Fibroblast of gingiva (primary cell): ENCODE data around the gene IRF2BPL.

Experiments
- DNase-seq: peaks from one replicate; pipeline ENCODE4 v3.0.0-alpha.2; 2011; ENCODE audit warnings: low read depth

Gene IRF2BPL

DNA sequence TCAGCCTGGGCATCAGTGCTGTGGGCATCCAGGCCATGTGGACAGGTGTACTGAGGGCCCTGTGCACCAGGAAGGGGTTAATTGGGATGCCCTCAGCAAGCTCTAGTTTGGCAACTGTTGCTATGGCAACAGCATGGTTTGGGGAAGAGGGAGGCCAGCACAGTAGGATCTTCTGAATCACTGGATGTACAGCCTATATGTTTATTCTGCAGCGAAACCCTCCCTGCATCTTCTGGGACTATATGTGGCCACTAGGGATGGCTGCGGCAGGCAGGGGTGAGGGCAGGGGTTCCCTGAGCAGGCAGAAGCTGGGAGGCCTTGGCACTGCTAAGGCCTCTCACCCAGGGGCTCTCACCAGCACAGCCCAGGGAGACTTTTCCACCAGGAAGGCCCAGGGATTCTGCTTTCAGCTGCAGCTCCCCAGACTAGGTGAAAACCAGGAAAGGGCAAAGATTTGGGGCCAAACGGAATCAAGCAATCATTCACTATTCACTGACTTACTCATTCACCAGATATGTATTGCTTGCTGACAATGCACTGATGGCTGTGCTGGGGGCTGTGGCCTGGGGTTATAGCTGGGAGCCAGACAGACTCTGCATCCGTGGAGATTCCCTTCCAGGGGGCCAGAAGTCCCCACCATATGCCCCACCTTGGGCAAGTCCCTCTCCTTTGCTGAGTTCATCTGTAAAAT lies 42.8 kb downstream of the IRF2BPL start:
- DNase-seq = no peak

DNA sequence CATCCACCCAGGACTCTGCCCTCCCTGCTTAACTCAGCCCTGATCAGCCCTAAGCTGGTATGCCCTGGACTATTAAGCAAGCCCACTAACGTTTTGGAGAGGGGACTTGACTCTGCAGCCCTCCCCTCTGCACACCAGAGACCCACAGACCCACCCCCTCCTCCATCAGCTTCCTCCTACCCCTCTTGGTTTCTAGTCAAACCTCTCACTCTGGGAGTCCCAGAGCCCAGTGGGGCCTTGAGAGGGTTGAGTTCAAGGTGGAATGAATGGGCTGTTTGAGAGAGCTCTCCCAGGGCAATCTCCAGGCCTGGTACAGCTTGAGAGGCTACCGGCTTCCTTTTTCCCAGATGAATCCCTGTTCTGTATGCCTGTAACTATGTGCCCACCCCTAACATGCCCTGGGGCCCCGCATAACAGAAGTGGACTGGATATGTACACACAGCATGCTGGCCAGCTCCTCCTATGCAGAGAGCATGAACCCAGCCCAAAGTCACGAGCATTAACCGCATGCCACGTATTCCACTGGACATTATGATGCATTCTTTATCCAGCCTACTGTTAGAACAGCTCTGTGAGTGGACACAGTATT lies 43.6 kb downstream of the IRF2BPL start:
- peak; percentile 57 for DNase-seq

DNA sequence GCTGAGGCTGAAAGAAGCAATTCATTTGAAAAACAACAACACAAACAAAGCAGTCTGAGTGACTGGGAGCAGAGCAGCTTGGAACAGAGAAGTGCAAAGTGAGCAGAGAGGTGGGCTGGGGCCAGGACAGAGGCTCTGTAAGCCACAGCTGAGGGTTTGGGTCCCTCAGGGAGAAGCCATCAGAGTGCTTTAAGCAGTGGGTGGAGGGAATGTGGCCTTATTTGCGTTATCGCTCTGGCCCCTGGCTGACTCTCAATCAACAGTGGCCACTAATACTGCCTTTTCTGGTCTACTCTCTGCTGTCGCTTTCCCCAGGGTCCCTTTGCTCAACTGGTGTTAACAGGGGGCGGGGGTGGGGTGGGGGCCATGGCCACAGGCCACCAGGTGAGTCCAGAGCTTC lies 44.2 kb downstream of the IRF2BPL start:
- no peak for DNase-seq

DNA sequence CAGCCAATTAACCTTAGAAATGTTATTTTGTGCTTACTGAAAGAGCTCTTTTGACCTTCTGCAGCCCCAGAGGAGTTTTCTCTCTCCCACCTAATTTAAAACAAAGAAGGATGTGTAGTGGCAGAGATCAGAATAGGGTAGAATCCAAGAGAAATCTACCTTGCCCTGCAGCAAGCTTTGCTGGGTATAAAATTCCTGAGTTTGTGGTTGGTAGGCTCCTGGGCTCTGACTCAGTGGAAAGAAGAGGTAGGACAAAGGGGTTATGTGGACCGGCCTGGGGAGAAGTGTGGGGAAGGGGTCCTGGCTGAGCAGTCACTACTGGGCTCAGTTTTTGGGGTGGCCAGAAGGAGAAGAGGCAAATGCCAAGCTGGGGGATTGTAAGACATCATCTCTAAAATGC lies 46.8 kb downstream of the IRF2BPL start:
- no peak for DNase-seq

DNA sequence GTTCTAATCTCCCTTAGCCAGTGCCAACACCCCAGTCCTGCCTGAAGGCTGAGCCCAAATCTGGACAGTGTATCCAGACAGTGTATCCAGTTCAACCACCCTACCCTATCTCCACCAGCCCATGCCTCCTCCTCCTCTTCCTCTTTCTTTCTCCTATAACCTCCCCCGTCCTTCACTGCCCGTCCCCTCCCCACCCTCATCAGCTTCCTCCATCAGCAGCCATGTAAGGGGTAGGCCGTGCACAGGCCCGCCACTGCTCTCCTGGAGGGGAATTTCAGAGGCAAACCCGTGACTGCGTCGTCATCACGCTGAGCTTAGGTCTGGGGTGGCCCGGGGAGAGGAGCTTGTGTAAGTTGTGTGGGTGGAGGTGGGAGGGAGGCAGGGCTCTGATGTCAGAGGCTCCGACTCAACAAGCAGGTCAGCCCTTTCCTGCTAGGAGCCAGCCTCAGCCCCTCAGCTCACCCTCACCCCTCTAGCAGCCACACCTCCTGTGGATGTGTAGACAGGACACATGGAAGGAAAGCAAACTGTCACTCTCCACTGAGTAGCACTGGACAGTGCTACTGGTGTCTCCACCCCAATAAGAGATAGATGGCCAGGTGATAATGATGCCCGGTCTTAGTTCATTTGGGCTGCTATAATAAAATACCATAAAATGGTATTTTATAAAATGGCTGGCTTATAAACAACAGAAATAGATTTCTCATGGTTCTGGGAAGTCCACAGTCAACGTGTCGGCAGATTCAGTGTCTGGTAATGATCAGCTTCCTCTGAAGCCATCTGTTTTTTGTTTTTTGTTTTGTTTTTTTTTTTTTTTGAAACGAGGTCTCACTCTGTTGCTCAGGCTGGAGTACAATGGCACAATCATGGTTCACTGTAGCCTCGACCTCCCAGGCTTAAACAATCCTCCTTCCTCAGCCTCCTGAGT lies 50.5 kb downstream of the IRF2BPL start:
- DNase-seq = peak; percentile 56

DNA sequence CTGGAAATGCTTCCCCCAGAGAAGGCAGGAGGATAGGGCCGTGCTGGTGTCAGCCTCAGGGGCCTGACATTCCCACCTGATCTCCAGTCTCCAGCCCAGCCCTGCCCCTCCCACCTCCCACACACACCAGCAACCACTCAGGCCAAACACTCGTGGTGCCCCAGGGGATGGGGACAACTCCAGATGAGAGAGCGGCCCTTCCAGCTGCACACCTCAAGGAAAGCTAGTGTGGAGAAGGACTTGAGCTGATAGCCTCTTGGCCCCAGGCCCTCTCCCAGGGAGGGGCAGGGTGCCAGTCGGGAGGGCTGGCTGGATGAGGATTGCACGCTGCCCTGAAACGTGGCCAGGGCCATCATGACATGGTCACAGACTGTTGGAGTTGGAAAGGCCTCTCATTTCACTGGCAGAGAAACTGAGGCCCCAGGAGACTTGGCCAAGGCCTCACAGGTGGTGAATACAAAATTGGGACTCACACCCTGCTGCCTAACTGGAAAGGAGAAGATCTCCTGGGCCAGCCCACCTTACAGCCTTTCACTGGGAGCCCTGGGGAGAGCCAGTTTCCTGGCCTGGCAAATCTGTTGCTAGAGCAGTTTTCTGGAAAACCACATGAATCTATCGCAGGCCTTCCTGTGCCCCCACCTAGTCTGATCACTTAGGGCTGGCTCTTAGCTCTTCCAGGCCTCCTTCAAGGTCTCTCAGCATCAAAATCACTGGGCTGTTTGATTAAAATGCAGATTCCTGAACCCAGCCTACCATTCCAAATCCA lies 52.1 kb downstream of the IRF2BPL start:
- DNase-seq = no peak

DNA sequence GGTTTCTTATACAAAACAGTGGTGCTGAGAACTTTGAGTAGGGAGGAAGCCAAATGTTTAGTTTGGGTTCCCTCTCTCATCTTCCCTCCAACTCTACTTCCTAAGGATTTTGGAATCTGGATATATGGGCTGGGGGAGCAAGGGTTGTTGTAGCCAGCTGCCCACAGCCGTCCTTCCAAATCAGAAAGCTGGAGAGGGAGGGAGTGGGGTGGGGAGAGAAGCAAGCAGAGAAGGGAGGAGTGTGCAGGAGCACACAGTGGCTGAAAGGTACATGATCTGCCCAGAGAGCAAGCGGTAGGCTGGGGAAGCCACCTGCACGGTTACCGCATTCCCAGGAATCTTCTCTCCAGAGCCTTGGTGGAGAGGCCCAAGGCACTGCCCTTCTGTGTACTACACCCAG lies 52.7 kb downstream of the IRF2BPL start:
- no peak for DNase-seq

DNA sequence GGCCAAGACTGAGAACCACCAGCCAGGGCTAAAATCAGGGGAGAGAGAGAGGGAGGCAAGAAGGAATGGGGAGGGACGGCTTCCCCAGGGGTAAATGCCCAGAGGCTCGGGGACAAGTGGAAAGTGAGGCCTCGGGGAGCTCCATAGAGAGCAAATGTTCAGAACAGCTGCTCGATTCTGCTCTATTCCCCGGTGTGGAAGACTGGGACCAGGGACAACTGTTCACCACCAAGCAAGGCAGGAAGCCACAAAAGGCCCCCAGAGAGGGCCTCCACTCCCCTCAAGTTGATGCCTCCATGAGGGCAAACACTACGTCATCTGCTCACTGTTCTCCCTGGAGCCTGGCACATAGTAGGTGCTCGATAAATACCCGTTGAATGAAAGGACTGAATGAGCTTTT lies 53.5 kb downstream of the IRF2BPL start:
- no peak for DNase-seq
